ENCODE measurements around the gene COQ10A.

Gene COQ10A

DNA sequence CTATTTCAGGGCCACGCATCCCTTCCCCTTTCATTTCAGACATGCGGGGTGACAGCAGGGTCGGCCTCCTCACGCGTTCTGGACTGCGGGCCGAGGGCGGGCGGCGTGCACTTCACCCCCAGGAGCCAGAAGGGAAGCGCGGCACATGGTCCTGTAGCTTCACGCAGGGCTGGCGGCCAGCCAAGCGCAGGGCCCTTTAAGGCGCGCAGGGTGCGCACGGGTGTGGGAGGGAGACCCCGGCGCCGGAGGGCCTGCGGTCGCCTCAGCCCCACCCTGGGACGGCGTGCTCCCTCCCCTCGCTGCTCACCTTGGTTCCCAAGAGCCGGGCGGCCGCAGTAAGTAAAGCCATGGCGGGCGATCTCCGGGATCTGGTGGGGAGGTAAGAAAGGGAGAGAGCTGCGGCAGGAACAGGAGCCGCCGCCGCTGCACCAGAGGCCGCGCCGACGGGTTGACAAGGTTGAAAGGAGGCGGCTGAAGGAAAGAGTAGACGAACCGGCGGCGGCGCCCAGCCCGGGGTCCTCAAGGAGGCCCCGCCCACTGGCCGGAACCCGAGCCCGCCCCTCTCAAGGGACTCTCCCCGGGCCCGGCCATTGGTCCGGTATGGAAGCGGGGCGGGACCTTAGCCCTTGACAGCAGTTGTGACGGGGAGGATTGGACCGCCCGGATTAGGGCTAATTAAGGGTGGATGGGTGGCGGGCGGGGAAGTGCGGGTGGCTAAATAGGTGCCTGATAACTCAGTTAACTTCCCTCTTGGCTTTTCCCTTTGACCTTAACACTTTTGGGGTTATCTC is 33.3 kb downstream of the COQ10A start, which contains the start of gene CS:
TSS of gene CS (minus strand) at position 478 of the 791 bp plus-strand sequence. CDS start at position 349, 129 bp downstream.
- TF ChIP-seq, protein P1, sequence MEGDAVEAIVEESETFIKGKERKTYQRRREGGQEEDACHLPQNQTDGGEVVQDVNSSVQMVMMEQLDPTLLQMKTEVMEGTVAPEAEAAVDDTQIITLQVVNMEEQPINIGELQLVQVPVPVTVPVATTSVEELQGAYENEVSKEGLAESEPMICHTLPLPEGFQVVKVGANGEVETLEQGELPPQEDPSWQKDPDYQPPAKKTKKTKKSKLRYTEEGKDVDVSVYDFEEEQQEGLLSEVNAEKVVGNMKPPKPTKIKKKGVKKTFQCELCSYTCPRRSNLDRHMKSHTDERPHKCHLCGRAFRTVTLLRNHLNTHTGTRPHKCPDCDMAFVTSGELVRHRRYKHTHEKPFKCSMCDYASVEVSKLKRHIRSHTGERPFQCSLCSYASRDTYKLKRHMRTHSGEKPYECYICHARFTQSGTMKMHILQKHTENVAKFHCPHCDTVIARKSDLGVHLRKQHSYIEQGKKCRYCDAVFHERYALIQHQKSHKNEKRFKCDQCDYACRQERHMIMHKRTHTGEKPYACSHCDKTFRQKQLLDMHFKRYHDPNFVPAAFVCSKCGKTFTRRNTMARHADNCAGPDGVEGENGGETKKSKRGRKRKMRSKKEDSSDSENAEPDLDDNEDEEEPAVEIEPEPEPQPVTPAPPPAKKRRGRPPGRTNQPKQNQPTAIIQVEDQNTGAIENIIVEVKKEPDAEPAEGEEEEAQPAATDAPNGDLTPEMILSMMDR (IDR thresholded peaks at IDR 0.05; ENCODE audit: low read depth, low read length): no peak
- DNase-seq (ENCODE audit: extremely low read depth, low read depth): peak; percentile 92

DNA sequence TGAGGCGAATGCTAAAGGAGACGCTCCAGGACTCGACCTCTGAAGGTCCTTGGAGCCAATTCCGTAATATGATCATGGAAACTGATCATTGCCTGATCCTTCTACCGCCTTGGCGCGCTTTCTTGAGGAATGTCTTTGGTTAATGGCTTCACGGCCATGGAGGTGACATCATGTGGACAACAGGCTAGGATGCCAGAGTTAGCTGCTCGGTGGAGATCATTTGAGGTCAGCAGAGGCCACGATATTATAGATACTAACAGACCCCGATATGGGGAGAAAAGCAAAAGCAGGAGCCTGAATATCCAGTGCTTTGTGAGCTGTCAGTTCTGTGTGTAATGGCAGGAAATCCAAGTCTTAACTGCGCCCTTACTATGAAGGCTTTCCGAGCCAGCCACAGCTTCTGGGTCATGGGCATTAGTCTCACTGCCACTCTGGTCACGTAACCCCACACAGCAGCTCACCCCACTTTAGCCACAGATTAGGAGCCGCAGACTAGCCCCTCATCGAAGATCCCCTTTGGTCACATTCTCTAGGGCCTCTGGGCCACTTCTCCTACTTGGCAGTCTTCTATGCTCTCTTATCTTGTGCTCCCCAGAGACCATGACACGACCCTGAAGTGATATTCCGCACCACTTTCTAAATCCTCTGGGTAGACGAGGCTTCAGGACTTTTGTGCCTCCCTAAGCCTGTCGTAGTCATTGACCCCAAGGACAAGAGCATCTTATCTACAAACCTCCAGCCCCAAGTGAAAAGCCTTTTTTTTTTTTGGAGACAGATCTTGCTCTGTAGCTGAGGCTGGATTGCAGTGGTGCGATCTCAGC is 34.1 kb downstream of the COQ10A start:
- no peak for DNase-seq (ENCODE audit: extremely low read depth, low read depth)
- TF ChIP-seq, protein P1 (IDR thresholded peaks at IDR 0.05; ENCODE audit: low read depth, low read length): no peak

DNA sequence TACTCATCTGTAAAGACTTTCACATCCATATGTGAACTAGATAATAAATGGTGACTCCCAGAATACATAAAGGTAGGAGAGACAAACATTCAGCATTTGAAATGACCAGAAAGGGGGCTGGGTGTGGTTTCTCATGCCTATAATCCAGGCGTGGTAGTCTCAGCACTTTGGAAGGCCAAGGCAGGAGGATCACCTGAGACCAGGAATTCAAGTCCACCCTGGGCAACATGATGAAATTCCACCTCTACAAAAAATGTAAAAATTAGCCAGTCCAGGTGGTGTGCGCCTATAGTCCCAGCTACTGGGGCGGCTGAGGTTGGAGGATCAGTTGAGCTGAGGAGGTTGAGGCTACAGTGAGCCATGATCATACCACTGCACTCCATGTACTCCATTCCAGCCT is 37.5 kb downstream of the COQ10A start:
- no peak for DNase-seq (ENCODE audit: extremely low read depth, low read depth)
- TF ChIP-seq, protein P1 (IDR thresholded peaks at IDR 0.05; ENCODE audit: low read depth, low read length): no peak

DNA sequence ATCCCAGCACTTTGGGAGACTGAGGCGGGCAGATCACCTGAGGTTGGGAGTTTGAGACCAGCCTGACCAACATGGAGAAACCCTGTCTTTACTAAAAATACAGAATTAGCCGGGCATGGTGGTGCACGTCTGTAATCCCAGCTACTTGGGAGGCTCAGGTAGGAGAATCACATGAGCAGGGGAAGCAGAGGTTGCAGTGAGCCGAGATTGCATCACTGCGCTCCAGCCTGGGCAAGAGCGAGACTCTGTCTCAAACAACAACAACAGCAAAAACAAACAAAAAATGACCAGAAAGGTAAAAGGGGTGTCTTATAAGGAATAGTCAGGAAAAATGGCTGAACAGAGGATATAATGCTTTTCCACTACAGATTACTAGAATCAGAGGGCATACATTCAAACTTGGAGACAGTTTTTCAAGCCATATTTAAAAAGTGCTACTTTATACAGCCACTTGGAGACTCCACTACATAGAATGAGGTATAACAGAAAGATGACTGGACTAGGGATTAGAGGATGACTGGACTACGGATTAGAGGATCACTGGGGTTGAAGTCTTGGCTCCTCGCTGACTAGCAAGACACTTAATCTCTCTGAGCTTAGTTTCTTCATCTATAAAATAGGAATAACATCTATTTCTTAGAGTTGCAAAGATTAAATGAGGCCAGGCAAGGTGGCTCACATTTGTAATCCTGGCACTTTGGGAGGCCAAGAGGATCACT is 38.3 kb downstream of the COQ10A start:
- DNase-seq (ENCODE audit: extremely low read depth, low read depth): no peak
- TF ChIP-seq, protein P1 (IDR thresholded peaks at IDR 0.05; ENCODE audit: low read depth, low read length): no peak

DNA sequence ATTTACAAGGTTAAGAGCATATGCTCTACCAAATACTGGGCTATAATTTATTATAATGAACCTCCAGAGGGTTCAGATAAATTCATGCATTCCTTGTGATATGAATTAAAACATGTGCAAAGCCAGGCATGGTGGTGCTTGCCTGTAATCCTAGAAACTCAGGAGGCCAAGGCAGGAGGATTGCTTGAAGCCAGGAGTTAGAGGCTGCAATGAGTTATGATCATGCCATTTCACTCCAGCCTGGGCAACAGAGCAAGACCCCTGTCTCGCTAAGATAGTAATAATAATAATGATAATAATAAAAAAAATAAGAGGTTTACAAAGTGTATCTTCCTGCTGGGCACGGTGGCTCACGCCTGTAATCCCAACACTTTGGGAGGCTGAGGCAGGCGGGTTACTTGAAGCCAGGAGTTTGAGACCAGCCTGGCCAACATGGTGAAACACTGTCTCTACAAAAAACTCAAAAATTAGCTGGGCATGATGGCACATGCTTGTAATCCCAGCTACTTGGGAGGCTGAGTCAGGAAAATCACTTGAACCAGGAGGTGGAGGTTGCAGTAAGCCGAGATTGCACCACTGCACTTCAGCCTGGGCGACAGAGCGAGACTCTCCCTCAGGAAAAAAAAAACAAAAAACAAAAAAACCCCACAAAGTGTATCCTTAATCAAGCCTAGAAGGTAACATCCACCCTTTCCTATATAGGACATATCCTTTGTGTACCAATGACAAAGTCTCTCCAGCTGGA is 40.7 kb downstream of the COQ10A start:
- DNase-seq (ENCODE audit: extremely low read depth, low read depth): no peak
- TF ChIP-seq, protein P1 (IDR thresholded peaks at IDR 0.05; ENCODE audit: low read depth, low read length): no peak

DNA sequence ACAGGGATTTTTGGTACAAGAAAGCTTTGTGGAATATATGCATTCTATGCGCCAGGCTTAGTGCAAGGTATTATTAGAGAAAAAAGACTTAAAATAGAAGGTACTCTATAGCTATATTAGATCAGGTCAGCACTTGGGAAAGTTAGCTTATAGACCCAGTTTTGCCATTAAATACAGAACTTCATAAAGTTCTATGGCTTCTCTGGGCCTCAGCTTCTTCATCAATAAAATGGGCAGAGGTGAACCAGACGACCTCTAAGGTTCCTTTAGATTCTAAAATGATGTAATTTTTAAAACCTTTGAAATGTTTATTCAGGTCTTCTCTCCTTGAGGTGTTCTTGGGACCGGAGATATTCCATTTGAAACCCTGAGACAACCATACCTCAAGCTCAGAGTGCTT is 42.0 kb downstream of the COQ10A start:
- no peak for DNase-seq (ENCODE audit: extremely low read depth, low read depth)

More for the DNA sequence above, 42.0 kb downstream of the COQ10A start:
- TF ChIP-seq, protein P1 (IDR thresholded peaks at IDR 0.05; ENCODE audit: low read depth, low read length): no peak
